Measurements from ENCODE around the gene CYGB.
A peak's percentile ranks its signal among the peaks of the same experiment; 100 is the strongest.

GRCh38 chr17:76515274-76515949, 22.1 kb downstream of the CYGB start:
- no peak for TF ChIP-seq CTCF (IDR thresholded peaks at IDR 0.05)
- peak in 1 of 2 donors; percentile 13 for TF ChIP-seq POLR2A (IDR thresholded peaks at IDR 0.05)

Data from vagina (tissue), 2 donors.